T1000 (cell line): ENCODE measurements around the gene ACRBP.
"Not testable (repeated sequence)": the region's sequence is repeated elsewhere in the genome, so short reads cannot be mapped to it uniquely, and the experiment has no call there.

Source experiments
- DNase-seq: peaks from one replicate; lab custom pipeline; 2025; ENCODE audit warnings: mixed read lengths; lab: John Stamatoyannopoulos, UW

Gene ACRBP

DNA sequence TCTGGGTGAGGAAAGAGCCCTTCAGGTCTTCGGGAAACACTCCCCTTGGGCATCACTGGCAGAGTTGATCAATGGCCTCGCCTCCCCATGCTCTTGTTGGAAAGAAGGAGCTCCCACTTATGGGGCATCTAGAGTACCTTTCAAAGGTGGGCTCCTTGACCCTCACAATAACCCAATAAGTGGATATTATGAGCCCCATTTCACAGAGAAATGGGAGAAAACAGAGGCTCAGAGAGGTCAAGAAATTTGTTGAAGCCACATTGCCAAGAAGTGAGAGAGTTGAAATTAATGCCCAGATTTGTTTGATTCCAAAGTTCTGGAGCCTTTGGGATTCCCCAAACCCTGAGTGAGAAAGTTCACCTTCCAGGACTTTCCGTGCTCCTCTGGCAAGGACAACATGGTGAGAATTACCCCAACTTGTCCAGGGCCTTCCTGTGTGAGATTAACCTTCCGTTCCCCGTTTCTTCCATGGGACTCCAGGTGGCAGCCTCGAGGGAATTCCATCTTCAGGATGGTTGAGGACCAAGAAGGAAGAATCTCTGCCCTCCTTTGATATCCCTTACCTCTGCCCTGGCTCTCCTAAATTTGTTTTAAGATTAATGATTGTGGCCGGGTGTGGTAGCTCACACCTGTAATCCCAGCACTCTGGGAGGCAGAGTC is 32.6 kb downstream of the ACRBP start:
- no peak for DNase-seq

- DNase-seq, result peak; percentile 90
Observed at GRCh38 chr12:6613776-6614512, 33.3 kb downstream of the ACRBP start.

DNA sequence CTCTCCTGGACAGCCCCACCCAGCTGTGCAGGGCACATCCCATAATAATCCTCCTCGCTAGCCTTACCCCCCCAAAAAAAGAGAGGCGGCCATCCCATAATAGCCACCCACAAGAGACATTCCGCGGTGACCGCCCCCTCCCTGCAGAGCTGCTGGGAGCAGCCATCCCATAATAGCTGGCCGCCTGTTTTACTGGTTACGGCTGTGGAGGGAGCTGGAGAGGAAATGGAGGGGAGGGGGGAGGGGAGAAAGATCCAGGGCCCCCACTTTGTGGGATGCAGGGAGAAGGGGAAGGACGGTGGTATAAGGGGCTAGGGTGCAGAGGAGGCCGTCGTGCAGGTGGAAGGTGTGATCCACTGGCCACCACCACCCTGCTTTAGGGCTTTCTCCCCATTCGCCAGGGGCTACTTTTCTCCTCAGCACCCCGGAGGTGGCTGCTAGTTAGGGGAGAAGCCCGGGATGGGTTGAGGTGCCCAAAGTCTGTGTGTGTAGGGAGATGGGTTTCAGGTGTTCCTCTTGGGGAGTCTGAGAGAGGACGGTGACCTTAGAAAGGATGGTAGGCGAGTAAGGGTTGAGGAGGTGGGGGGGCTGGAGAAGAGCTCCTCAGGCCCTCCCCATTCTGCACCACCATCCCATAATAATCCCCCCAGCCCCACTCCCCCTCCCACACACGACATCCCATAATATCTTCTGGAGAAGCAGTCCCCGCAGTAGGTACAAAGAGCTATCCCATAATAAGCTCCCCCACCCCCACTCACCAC is 34.0 kb downstream of the ACRBP start:
- peak; percentile 57 for DNase-seq

DNA sequence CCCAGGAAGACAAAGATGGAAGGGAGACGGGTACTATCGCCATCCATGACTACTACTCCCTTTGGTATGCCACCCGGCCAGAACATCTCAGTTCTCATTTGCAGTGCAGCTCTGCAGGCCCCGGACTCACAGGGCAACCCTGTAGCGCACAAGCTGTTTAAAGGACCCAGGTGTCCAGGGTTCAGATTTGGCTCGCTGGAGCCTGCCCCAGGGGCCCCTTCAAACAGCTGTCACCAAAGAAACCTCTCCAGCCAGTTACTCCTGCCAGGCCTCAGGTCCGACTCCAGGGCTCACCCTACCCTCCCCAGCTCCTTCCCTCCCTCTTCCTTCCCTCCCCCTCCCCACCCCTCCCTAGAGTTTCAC is 34.6 kb downstream of the ACRBP start:
- no peak for DNase-seq

DNA sequence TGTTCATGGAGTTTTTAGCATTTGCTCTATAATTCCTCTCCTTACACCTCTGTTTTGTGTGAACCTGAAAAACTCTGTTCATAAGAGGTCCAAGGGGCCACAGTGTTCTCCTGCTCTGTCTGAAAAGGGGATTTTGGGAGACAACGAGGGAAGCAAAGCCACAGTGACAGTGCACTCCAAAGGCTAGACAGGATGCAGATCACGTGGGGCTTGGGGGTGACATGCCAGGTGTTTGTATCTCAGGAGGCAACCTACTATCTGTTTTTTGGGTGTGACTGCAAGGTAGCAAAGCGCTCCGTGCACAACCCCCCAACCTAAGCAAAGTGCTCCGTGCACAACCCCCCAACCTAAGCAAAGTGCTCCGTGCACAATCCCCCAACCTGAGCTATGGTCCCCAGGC is 35.0 kb downstream of the ACRBP start:
- no peak for DNase-seq

GRCh38 chr12:6608592-6609281 is 38.5 kb downstream of the ACRBP start:
- no peak for DNase-seq

GRCh38 chr12:6607751-6608591 is 39.3 kb downstream of the ACRBP start:
- peak; percentile 50 for DNase-seq

GRCh38 chr12:6606331-6607131 is 40.7 kb downstream of the ACRBP start:
- DNase-seq, result no peak

DNA sequence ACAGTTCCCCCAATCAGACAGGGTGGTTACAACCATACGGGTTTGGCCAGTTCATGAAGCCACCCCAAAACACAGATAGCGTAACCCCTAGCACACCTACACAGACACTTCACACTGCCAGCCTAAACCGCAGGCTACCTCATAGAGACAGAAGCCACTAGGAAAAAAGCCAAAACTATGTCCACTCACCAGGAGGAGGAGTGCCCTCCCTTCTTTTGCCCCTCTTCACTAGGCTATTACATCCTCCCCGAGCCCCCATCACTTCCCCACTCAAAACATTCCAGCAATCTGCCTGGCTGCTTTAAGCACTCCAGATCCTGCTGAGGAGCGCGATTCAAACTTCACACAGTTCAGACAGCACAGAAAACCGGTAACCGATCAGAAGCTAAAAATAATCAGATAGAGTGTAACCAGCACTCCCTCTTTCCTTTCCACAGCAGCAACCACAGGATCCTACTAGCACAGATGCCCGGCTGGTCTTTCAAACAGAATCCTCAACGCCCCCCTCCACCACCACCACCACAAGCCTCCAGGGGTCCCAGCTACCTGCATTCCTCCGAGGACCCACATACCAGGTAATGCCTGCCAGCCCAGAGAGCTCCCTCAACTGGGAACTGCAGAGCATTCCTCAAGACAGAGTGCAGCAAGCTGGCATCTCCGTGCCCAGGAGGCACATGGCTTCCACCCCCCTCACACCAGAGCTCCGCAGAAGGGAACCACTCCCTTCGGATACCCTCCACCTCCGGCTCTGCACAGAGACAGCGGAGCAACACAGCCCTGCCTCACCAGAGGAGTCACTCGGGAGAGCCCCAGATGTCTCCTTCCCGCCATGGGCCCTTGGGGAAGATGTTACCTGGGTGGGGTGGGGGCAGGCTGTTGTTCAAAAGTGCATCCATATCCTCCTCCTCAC is 41.6 kb downstream of the ACRBP start:
- no peak for DNase-seq

- DNase-seq, result no peak
Observed at GRCh38 chr12:6604259-6605029, 42.8 kb downstream of the ACRBP start.

- DNase-seq, result no peak
Observed at GRCh38 chr12:6603095-6603567, 44.1 kb downstream of the ACRBP start.

GRCh38 chr12:6602526-6602925 is 44.7 kb downstream of the ACRBP start:
- no peak for DNase-seq

DNA sequence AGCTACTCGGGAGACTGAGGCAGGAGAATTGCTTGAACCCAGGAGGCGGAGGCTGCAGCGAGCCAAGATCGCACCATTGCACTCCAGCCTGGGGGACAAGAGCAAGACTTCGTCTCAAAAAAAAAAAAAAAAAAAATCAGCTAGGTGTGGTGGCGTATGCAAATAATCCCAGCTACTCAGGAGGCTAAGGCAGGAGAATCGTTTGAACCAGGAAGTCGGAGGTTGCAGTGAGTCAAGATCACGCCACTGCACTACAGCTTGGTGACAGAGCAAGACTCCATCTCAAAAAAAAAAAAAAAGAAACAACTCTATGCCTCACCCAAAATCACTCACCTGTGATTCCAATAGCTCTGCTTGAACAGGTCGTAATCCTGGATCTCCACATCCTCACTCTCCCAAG is 51.6 kb downstream of the ACRBP start:
- DNase-seq, result not testable (repeated sequence)

DNA sequence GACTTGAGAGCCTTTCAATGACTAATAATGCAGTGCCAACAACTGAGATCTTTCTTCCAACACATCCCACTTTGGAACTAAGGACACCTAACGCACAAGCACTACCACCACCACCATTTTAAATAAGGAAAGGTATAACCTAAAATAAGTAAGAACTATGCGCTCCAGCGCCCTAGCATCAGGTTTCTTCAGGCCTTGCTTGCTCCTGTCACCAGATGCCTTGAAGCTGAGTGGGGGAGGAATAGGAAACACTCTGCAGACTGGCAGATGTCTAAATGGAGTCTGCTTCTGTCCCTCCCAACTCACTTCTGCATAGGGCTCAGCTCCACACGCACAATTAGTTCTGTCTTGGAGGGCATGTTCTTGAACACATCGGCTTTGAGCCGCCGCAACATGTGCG is 55.1 kb downstream of the ACRBP start:
- no peak for DNase-seq
